LNCAP (cell line): Measurements from ENCODE around the gene GRM8.

ENCODE experiments used
- CTCF ChIP-seq: fragments of 450-650 bp; IDR thresholded peaks from 2 replicates; pipeline ENCODE4 v1.5.1; 2017; ENCODE audit warnings: mild to moderate bottlenecking

Gene GRM8

DNA sequence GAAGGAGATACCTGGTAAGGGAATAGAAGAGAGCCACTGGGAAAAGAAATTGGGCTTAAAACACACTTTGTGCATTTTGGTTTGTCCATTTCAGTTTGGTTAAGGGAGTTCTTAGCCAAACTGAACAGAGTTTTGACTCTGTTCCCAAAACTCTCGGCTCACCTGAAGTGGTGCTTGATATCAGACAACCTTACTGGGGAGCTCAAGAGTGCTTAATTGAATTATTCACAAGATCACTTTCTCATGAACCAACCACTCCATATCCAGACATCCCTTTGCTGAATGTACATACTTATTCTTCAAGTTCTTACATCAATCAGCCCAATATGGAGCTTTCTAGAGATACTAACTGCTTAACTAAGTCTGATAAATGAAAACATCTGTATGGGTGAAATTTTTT is 413.1 kb downstream of the GRM8 start:
- no peak for TF ChIP-seq CTCF

GRCh38 chr7:126838194-126838593 is 414.5 kb downstream of the GRM8 start:
- TF ChIP-seq CTCF: no peak

DNA sequence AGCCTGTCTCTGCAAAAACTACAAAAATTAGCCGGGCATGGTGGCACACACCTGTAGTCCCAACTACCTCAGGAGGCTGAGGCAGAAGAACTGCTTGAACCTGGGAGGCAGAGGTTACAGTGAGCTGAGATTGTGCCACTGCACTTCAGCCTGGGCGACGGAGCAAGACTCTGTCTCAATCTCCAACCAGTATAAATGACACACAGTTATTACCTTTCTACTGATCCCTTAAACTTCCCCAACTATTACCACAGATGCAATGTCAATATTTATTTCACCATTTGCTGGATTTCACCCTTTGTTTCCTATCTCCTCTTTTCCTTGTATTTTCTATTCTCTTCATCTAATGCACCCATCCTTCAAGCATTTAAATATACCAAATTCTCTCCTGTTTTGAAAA is 431.8 kb downstream of the GRM8 start:
- TF ChIP-seq CTCF: no peak

GRCh38 chr7:126819197-126819484 is 433.6 kb downstream of the GRM8 start:
- no peak for TF ChIP-seq CTCF

- TF ChIP-seq CTCF: no peak
These were observed 434.1 kb downstream of the GRM8 start for GRCh38 chr7:126818393-126819196.

DNA sequence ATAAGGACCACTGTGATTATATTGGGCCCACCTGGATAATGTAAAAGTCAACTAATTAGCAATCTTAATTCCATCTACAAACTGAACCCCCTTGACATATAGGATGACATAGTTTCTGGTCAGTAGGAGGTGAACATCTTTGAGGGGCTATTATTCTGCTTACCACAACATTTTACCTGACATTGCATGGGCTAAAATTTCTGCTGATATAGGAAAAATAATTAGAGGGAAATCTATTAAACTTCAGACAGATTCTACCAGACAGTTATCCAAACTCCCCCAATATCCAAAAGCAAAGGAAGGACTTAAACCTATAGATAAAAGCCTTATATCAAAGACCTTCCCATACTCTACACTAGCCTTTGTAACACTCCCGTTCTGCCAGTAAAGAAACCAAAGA is 443.6 kb downstream of the GRM8 start:
- TF ChIP-seq CTCF: no peak

DNA sequence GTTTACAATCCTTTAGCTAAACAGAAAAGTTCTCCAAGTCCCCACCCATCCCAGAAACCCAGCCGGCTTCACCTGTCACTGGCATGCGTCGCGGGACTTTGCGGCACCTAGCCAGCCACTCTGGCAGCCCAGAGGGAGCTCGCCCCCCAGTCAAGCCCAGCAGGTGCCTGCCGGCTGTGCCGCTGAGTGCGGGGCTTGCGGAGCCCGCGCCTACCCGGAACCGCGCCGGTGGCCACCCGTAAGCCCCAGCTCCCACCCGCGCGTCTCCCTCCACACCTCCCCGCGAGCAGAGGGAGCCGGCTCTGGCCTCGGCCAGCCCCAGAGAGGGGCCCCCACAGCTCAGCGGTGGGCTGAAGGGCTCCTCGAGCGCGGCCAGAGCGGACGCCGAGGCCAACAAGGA is 446.1 kb downstream of the GRM8 start:
- no peak for TF ChIP-seq CTCF

GRCh38 chr7:126805351-126805750 is 447.4 kb downstream of the GRM8 start:
- TF ChIP-seq CTCF: no peak
